C4-2B (cell line): Measurements from ENCODE around the gene CDK8.

Experiments used
- ZFX ChIP-seq: fragments of 450-650 bp; IDR thresholded peaks from 2 replicates; pipeline ENCODE4 v1.6.1; 2017
- TF ChIP-seq, protein P1 (sequence below): fragments of 450-650 bp; conservative IDR thresholded peaks from 2 replicates; pipeline ENCODE4 v1.5.1; 2017; ENCODE audit warnings: mild to moderate bottlenecking

DNA sequence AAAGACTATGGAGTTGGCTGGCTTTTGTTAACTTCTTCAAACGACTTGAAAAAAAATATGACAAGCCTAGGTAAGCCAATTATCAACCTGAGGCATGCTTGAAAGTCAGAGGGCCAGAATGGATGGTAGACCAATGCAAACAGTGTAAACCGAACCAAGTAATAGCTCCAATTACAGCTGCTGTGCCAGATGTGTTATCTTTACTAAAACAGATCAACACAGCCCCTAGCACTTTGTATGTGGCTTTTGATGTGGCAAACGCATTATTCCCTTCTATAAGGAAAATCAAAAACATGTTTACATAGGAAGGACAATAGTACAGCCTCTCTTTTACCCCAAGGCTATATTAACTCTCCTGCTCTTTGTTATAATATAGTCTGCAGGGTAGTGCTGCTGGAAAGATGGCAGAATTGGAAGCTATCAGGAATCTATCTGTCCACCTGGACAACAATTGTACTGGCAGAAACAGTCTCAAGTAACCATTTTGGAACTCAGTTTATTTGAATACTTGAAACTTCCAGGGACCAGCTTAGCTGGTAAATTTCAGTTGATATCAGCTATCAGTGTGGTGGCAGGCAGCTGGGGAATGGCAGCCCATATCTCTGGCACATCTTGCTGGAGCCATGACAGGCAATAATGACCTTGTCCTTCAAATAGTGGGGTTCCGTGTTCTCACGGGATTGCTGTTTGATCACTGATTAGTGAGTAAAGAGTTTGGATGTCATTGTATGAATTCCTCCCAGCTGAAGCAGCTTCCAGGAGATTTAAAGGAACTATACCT is 159.2 kb downstream of the CDK8 start:
- TF ChIP-seq, protein P1, sequence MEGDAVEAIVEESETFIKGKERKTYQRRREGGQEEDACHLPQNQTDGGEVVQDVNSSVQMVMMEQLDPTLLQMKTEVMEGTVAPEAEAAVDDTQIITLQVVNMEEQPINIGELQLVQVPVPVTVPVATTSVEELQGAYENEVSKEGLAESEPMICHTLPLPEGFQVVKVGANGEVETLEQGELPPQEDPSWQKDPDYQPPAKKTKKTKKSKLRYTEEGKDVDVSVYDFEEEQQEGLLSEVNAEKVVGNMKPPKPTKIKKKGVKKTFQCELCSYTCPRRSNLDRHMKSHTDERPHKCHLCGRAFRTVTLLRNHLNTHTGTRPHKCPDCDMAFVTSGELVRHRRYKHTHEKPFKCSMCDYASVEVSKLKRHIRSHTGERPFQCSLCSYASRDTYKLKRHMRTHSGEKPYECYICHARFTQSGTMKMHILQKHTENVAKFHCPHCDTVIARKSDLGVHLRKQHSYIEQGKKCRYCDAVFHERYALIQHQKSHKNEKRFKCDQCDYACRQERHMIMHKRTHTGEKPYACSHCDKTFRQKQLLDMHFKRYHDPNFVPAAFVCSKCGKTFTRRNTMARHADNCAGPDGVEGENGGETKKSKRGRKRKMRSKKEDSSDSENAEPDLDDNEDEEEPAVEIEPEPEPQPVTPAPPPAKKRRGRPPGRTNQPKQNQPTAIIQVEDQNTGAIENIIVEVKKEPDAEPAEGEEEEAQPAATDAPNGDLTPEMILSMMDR: no peak
- TF ChIP-seq ZFX: no peak
